ENCODE data around the gene CRIM1.

The CRIM1 gene

DNA sequence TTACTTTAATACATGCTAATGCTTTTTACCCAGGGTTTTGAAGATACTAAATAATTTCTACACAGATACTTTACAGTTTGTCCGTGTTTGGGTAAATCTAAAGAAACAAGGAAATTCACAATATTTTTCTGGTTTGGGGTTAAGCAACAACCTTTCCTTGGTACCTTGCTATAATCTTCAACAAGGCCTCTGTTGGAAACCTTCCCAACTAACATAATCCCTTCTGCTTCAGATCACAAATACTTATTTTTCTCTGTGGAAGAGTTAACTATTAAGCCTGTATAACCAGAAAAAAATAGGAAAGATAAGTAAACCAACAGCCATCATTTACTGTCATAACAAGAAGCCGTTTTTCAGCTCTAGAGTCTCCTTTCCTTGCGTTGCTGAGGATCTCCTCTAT lies 227.4 kb downstream of the CRIM1 start:
- no peak for DNase-seq (ENCODE audit: low read depth)

DNA sequence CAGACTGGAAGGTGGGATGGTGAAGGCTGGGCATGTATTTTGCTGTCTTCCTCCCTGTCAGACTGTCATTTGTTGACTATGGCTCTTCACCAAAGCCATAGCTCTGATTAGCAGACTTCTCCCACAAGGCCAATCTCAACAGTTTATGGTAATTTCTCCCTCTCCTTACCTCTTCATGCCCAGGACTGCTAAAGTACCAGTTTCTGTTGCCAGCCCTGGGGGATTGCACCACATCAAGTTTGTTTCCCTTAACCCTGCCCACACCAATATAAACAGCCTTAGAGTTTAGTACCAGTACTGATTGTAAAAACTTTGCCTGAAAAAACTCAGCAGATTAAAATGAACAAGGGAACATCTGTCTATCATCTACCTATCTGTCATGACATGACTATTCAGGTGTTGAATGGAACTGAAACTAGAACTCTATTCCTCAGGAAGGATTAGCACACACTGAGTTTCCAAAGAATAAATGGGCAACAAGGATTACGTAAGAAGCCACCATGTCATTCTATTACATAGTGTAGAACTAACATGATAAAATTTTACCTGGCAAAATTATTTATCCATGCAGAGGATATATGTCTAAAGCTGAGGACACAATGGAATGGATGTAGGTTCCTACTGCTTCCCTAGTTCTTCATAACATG lies 228.7 kb downstream of the CRIM1 start:
- DNase-seq (ENCODE audit: low read depth): no peak

DNA sequence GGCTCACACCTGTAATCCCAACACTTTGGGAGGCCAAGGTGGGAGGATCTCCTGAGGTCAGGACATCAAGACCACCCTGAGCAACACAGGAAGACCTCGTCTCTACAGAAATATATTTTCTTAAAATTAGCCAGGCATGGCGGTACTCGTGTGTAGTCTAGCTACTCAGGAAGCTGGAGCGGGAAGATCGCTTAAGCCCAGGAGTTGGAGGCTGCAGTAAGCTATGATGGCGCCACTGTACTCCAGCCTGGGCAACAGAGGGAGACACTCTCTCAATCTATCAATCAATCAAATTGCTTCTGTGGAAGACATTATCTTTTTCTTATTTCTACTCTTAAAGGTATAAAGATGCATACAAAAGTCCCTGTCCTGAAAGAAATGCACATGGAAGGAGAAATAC lies 231.1 kb downstream of the CRIM1 start:
- no peak for DNase-seq (ENCODE audit: low read depth)

DNA sequence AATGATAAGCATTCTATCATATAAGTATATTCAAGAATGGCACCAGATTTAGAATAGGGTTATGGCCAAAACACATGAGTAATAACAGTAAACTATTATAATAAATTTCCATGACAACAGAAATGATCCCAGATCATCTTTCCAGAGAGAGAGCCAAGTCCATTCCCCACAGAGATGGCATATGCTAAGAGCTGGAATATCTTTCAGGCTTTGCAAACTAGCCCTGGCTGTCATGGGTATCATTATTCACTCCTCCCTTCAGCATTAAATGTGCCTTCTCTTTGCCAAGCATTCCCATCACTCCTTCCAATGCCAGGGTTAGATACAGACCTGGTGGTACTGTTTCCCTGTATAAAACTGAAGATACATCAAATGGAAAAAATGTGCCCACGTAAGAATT lies 231.5 kb downstream of the CRIM1 start:
- no peak for DNase-seq (ENCODE audit: low read depth)

DNA sequence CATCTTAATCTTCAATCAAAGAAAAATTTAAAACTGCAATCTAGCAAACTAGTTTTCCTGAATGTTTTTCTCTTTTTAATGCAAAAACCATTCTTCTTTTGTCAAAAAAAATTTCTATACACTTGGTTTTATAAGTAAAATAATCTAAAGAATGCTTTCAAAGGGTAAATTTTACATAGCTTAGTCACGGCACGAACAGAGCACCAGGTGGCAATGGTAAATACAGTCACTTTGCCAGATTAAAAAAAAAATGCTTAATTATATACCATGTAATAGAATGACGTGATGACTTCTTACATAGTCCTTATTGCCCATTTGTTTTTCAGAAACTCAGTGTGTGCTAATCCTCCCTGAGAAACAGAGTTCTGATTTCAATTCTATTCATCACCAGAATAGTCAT lies 232.0 kb downstream of the CRIM1 start:
- DNase-seq (ENCODE audit: low read depth): no peak

DNA sequence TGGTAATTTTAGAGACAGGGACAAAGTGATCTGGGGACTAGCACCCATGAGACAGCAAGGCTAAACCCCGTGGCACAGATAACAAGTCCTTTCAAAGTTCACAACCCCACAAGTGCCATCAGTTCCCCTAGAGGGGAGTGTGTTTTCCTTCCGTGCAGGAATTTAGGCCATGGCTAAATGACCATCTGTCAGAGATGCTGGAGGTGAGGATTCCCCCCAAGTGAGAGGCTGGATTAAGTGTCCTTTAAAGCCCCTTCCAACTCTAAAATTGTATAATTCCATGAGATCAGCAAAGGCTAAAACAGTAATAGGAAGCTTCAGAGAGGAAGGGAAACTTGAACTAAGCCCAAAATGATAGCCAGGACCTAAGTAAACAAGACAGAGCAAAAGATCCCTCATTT lies 233.7 kb downstream of the CRIM1 start:
- DNase-seq (ENCODE audit: low read depth): no peak

DNA sequence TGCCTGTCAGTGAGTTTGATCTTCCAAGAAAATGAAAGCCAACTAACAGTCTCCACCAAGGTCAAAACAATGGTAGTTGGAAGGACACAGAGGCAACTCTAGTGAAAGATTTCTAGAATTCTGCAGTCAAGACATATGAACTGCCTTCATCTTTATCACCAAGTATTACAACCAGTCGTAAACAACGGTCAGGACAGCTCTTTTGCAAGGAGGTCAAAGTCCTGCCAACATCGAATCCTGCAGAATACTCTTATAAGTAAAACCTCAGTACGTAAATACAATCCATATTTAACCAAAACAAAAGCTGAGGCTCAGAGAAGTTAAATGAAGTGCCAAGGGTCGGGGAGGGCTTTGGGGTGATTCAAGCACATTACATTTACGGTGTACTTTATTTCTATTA lies 239.3 kb downstream of the CRIM1 start:
- DNase-seq (ENCODE audit: low read depth): no peak

DNA sequence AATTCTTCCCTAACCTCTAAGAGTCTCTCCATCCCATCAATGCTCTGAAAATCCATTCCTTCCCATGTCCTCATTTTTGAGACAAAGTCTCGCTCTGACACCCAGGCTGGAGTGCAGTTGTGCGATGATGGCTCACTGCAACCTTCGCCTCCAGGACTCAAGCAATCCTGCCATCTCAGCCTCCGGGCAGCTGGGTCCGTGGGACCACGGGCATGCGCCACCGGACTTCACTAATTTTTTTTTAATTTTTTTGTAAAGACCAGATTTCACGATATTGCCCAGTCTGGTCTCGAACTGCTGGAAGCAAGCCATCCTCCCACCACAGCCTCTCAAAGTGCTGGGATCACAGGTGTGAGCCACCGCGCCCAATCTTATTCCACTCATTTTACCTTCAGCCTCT lies 240.8 kb downstream of the CRIM1 start:
- no peak for DNase-seq (ENCODE audit: low read depth)

DNA sequence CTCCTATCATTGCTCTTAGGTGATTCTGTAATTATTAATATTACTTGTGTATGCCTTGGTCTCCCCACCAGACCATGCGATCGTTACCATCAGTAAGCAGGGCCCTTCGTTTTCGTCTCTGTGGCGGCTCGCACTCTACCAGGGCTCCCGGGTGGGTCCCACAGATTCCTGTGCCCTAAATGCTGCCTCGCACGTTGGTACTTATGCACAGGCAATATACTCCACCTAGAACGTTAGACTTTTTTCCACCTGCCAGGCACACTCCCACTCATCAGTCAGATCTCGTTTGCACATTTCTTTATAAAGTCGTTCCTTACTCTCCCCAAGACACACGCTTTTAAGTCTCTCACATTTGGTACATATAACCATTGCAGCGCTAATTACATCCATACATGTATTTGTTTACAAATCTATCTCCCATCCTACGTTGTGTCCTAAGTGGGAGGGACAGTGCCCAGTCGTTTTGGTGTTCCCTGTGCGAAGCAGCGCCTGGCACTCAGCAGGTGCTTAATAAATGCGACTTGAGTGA lies 241.5 kb downstream of the CRIM1 start:
- DNase-seq (ENCODE audit: low read depth): no peak

DNA sequence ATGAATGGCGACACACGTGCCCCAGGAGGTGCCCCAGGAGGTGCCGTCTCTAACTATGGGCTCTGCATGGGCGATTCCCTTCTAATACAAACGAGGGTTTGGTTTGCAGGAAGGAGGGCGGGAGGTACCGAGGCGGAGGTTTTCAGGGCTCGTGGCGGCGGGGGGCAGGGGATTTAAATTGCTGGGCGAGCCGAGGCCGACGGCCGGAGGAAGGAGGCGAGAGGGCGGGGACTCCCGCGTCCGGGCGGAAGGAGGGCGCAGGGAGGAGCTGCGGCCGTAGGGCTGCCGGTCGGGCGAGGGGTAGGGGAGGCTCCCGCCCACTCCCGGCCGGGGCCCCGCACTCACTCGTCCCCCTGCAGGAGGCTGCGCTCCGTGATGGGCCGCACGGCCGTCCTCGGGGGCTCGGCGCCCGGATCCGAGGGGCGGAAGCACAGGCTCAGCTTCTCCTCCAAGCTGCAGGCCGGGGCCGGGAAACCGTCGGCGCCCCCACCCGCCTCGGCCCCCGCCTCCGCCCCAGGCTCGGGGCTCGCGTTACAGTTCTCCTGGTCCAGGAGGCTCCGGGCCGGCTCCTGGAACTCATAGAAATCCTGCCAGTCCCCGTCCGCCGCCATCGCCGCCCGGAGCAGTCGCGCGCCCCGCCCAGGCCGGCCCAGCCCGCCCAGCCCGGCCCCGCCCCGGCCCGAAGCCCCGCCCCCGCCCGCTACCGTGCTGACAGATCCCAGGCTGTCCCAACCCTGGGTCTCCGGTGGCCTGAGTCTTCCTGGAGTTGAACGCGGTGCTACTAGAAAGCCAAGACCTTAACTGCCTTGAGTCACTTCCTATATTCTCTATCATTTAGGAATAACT lies 242.2 kb downstream of the CRIM1 start, which contains the start of gene FEZ2:
FEZ2 (minus strand) TSS at position 637 of the 846 bp plus-strand sequence; CDS start at position 611, 26 bp downstream.
- peak; percentile 46 for DNase-seq (ENCODE audit: low read depth)
